ENCODE measurements around the gene CLPSL1. TPM values are rescaled to one million over a fixed set of nuclear protein-coding genes. Genes with fewer than 3 reads are reported as not detected.

Gene CLPSL1
- total RNA-seq, 1 donor from 2014 or later, result not detected

GRCh38 chr6:35797837-35798526 lies 17.2 kb downstream of the CLPSL1 start:
- ATAC-seq, result peak; percentile 16

DNA sequence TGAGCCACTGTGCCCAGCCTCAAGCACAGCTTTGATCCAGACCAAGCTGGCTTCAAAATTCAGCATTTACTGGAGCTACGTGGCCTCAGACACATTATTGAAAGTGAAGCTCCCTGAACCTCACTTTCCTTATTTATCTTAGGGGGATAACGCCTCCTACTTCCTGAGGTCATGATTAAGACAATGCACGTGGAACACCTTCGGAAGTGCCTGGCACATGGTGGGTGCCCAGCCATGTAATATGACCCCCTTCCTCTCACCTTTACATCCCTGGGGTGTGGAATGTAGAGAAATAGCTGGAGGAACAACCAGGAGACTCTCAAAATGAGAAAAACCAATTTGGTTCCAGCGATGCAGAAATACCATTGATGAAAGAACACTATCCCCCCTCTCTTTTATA lies 17.9 kb downstream of the CLPSL1 start:
- no peak for ATAC-seq

GRCh38 chr6:35801148-35801547 lies 20.3 kb downstream of the CLPSL1 start:
- ATAC-seq, result no peak

DNA sequence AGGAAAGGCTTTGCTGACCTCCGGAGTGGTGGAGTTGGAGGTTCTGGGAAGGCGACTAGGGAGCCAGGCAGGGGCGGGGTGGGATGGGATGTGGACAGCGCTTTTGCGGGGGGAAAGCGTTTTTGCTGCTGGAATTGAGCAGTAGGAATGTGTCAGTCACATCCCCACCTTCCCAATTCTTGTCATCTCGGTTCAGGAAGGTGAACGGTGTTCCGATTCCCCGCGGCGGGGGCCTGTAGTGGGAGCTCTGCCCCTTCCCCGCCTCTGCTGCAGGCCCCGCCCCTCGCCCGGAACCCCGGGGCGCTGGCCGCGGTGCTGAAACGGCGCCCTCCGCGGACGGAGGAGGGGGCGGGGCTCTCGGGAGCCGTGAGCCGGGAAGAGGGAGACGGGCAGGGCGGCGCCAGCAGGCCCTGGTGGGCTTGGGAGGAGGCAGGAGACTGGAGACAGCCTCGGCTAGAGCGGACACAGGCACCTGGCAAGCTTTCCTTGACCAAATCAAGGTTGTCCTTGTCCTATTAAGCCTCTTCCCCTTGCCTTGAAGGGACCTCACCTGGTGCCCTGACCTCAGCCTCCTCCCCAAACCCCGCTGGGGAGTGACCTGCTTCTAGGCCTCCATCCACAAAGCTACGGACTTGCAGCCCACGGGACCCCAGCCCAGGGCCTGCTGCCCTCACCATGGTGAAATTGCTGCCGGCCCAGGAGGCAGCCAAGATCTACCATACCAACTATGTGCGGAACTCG lies 24.3 kb downstream of the CLPSL1 start, which contains the start of gene LHFPL5:
LHFPL5 (plus strand) TSS at position 357 of the 741 bp plus-strand sequence; CDS start at position 676, 319 bp downstream.
- peak; percentile 76 for ATAC-seq

DNA sequence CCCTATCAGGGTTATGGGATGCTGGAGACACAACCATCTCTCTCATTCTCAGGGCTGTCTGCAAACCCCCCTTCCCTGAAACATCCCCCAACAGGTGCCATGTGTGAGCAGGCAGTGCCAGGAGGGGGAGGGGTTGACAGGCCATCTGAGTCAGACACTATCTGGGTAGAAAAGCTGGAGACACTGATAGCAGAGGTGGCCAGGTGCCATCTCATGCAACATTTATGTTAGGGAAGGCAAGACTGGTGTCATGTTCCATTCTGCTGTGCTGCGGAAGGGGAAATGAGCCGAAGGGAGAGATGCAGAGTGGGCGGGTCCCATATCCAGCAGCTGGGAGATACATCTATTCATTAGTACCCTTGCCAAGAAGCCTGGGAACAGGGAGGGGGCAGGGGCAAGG lies 27.9 kb downstream of the CLPSL1 start:
- ATAC-seq, result no peak

DNA sequence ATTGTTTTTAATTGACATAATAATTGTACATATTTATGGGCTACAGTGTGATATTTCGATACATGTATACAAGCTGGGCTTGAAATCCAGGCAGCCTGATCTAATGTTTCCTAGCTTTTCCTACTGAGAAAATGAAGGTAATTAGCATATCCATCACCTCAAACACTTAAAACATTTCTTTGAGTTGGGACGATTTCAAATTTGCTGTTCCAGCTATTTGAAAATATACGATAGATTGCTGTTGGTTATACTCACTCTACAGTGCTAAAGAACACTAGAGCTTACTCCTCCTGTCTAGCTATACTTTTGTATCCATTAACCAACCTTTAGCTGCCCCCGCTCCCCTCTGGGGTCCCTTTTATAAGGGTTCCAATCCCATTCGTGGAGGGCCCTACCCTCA lies 29.0 kb downstream of the CLPSL1 start:
- no peak for ATAC-seq

- ATAC-seq, result peak; percentile 95
These were observed 30.3 kb downstream of the CLPSL1 start for GRCh38 chr6:35810971-35811698.

- no peak for ATAC-seq
These were observed 30.8 kb downstream of the CLPSL1 start for GRCh38 chr6:35811699-35811995.

DNA sequence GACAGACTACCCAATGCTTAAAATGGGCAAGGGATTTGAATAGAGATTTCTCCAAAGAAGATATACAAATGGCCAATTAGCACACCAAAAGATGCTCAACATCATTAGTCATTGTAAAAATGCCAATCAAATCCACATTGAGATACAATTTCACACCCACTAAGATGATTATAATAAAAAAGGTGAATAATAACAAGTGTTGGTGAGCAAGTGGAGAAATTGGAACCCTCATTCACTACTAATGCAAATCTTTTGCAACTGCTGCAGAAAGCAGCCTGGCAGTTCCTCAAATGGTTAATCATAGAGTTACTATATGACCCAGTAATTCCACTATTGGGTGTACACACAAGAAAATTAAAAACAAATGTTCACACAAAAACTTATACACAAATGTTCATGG lies 36.7 kb downstream of the CLPSL1 start:
- no peak for ATAC-seq

- ATAC-seq, result no peak
These were observed 42.8 kb downstream of the CLPSL1 start for GRCh38 chr6:35823601-35824000.

- ATAC-seq, result no peak
These were observed 43.9 kb downstream of the CLPSL1 start for GRCh38 chr6:35824552-35825192.

GRCh38 chr6:35829306-35829705 lies 48.5 kb downstream of the CLPSL1 start:
- ATAC-seq, result no peak

DNA sequence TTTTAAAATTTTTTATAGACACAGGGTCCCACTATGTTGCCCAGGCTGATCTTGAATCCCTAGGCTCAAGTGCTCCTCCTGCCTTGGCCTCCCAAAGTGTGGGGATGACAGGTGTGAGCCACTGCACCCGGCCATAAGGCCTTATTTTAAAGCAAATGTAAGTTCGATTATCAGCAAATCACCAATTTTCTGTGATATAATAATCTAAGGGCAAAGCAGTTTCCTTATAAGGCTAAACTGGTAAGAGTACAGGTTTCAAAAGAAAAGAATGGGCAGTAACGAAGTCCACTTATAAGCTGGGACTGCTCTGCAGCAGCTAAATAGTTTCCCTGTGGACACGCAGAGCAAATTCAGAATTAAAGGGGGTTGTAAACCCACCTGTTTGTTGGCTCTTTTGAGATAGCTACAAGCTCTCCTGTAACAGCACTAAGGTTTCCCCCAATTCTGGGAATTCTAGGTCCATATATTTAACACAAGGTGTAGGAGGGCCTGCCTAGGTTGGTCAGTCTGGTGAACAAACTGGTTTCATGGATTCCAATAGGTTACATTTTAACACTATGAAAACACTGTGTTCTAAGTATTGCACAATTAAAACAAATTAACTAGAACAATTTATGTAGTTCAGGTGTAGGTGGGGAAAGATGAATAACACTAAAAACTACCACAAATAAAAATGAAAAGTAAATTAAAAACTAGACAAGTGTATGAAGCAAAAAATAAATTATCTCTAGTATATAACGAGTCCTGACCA lies 50.6 kb downstream of the CLPSL1 start:
- no peak for ATAC-seq

- no peak for ATAC-seq
These were observed 52.7 kb downstream of the CLPSL1 start for GRCh38 chr6:35833536-35833935.

Other genes starting within 250 kb of the CLPSL1 start
- 65.5 TPM for gene FKBP5, start 92.1 kb upstream of the CLPSL1 start, total RNA-seq
- not detected for gene ARMC12, start 44.0 kb upstream of the CLPSL1 start, total RNA-seq
- gene CLPSL2, start 4.4 kb upstream of the CLPSL1 start, total RNA-seq, result not detected
- gene CLPS, start 16.3 kb downstream of the CLPSL1 start, total RNA-seq, result not detected
- gene LHFPL5, start 24.3 kb downstream of the CLPSL1 start, total RNA-seq, result not detected
- gene SRPK1, start 140.1 kb downstream of the CLPSL1 start, total RNA-seq, result 44.7 TPM
- gene SLC26A8, start 243.6 kb downstream of the CLPSL1 start, total RNA-seq, result 0.04 TPM
- 39.9 TPM for gene MAPK14, start 246.8 kb downstream of the CLPSL1 start, total RNA-seq

Measured in esophagus mucosa (tissue), 1 donor.